Esophagus muscularis mucosa (tissue), 4 donors: Measurements from ENCODE around the gene ALKBH4. TPM values are rescaled to one million over a fixed set of nuclear protein-coding genes. Genes with fewer than 3 reads are reported as not detected.

Experiments used
- DNase-seq: peaks from one replicate; pipeline ENCODE4 v3.0.0-alpha.2; 2017; ENCODE audit errors: extremely low spot score
- H3K27ac ChIP-seq, 4 donors: fragments of 200-600 bp; sonication (generic); replicated peaks in 1 of 4; 1 replicate in 3 of 4; 2 replicates in 1 of 4; pipeline ENCODE4 v1.5.1; 2016 to 2019; ENCODE audit warnings: mild to moderate bottlenecking in 1 of 4
- H3K27me3 ChIP-seq, 4 donors: fragments of 200-600 bp; sonication (generic); one replicate each; pipeline versions ENCODE4 v1.5.1 to v1.6.0; 2016 to 2019
- H3K36me3 ChIP-seq, 4 donors: fragments of 200-600 bp; sonication (generic); one replicate each; pipeline ENCODE4 v1.5.1; 2016 to 2019
- H3K4me1 ChIP-seq, 4 donors: fragments of 200-600 bp; sonication (generic); one replicate each; pipeline ENCODE4 v1.5.1; 2016 to 2019
- H3K4me3 ChIP-seq, 4 donors: fragments of 200-600 bp; sonication (generic); 1 replicate in 2 of 4; 2 replicates in 2 of 4; pipeline ENCODE4 v1.5.1; 2016 to 2019; ENCODE audit warnings: mild to moderate bottlenecking in 4 of 4, moderate library complexity in 1 of 4
- H3K9me3 ChIP-seq, 4 donors: fragments of 200-600 bp; sonication (generic); 1 replicate in 3 of 4; 2 replicates in 1 of 4; pipeline ENCODE4 v1.5.1; 2016 to 2019
- CTCF ChIP-seq, 3 experiments: fragments of 200-600 bp in 2 of 3; fragments of 450-650 bp in 1 of 3; sonication (generic) in 2 of 3; IDR thresholded peaks; one replicate each; pipeline ENCODE4 v1.5.1; 2017 to 2019; ENCODE audit warnings: antibody characterized with exemption in 3 of 3, mild to moderate bottlenecking in 2 of 3, moderate library complexity in 1 of 3
- EP300 ChIP-seq: sonication (generic); formaldehyde crosslinking; IDR thresholded peaks from one replicate; pipeline ENCODE4 v1.6.1; 2017; ENCODE audit warnings: antibody characterized with exemption
- POLR2A ChIP-seq: fragments of 450-650 bp; IDR thresholded peaks from one replicate; pipeline ENCODE4 v1.6.1; 2017; ENCODE audit warnings: antibody characterized with exemption, moderate library complexity, mild to moderate bottlenecking, low read depth
- POLR2AphosphoS5 ChIP-seq, 2 donors: sonication (generic); formaldehyde crosslinking; IDR thresholded peaks; one replicate each; pipeline ENCODE4 v1.6.1; 2017; ENCODE audit warnings: antibody characterized with exemption in 2 of 2
- WGBS: methylation state at CpG from one replicate; pipeline ENCODE4 v1.1.5; 2018; 5-methylcytosine and 5-hydroxymethylcytosine counted together
- intact Hi-C: fragments of 100-400 bp; cut with DNase I; formaldehyde crosslinking; loops from one replicate; pipeline ENCODE4 v1.15.1; 2023
- total RNA-seq, 4 donors: library from RNA; depleted of rRNA; stranded (reverse); fragments of >200 nt; gene quantifications; one replicate each; pipeline versions ENCODE4 v1.1.0 to v1.2.1, GENCODE V29; 2016

Gene ALKBH4
- total RNA-seq, 4 donors from 2014 or later = 8.3 to 19.4 (median 16.0) TPM

- no peak for TF ChIP-seq EP300
- TF ChIP-seq CTCF (IDR thresholded peaks at IDR 0.05) = no peak
- no peak for TF ChIP-seq POLR2AphosphoS5 (IDR thresholded peaks at IDR 0.05)
- TF ChIP-seq POLR2A = no peak
- Histone ChIP-seq H3K27me3 (no peaks in the 10 kb centered on the region), H3K4me3 (no peak overlapping the region), H3K4me1 (peaks cover 0 to 13% (median 9%) of the 10 kb centered on the region in 4 donors), H3K9me3 (no peaks in the 10 kb centered on the region), H3K27ac (peak overlapping the region in 2 of 4 donors; percentile 7 to 58), H3K36me3 (peaks cover 14 to 58% (median 50%) of the 10 kb centered on the region in 4 donors)
- DNase-seq = no peak
- 90% methylated on average over 5 of the region's 5 CpGs for WGBS
- intact Hi-C loops = no loop called here
These were observed 37.7 kb downstream of the ALKBH4 start for GRCh38 chr7:102427019-102427405.

- Histone ChIP-seq H3K27me3 (no peaks in the 10 kb centered on the region), H3K4me1 (peaks cover 0 to 7% (median 4%) of the 10 kb centered on the region in 4 donors), H3K27ac (peak overlapping the region in 3 of 4 donors; percentile 7 to 58 (median 27)), H3K4me3 (no peak overlapping the region), H3K9me3 (no peaks in the 10 kb centered on the region), H3K36me3 (peaks cover 19 to 64% (median 55%) of the 10 kb centered on the region in 4 donors)
- no peak for TF ChIP-seq POLR2A
- WGBS = 77% methylated on average over 16 of the region's 16 CpGs
- intact Hi-C loops = no loop called here
- no peak for DNase-seq
These were observed 38.2 kb downstream of the ALKBH4 start for GRCh38 chr7:102426268-102427018.

- WGBS = 53% methylated on average over 21 of the region's 25 CpGs
- no peak for DNase-seq
These were observed 38.9 kb downstream of the ALKBH4 start for GRCh38 chr7:102425639-102426267.

GRCh38 chr7:102424787-102425218 lies 39.9 kb downstream of the ALKBH4 start:
- Histone ChIP-seq H3K27ac (no peak overlapping the region), H3K4me1 (peaks cover 0 to 7% (median 0%) of the 10 kb centered on the region in 4 donors), H3K9me3 (no peaks in the 10 kb centered on the region), H3K36me3 (peaks cover 29 to 79% (median 71%) of the 10 kb centered on the region in 4 donors), H3K4me3 (no peak overlapping the region), H3K27me3 (no peaks in the 10 kb centered on the region)
- 94% methylated on average over 9 of the region's 13 CpGs for WGBS
- no peak for DNase-seq
- TF ChIP-seq POLR2A = no peak
- TF ChIP-seq EP300 = no peak
- no peak for TF ChIP-seq CTCF (IDR thresholded peaks at IDR 0.05)
- no peak for TF ChIP-seq POLR2AphosphoS5 (IDR thresholded peaks at IDR 0.05)
- intact Hi-C loops = no loop called here

More at GRCh38 chr7:102425639-102426267, 38.9 kb downstream of the ALKBH4 start:
- Histone ChIP-seq H3K27me3 (no peaks in the 10 kb centered on the region), H3K4me3 (peak overlapping the region in 1 of 4 donors; percentile 14), H3K9me3 (no peaks in the 10 kb centered on the region), H3K4me1 (peaks cover 0 to 7% (median 0%) of the 10 kb centered on the region in 4 donors), H3K36me3 (peaks cover 26 to 71% (median 62%) of the 10 kb centered on the region in 4 donors), H3K27ac (peak overlapping the region in 3 of 4 donors; percentile 7 to 58 (median 27))
- TF ChIP-seq EP300 = no peak
- no peak for TF ChIP-seq POLR2A
- no peak for TF ChIP-seq POLR2AphosphoS5 (IDR thresholded peaks at IDR 0.05)
- no peak for TF ChIP-seq CTCF (IDR thresholded peaks at IDR 0.05)
- intact Hi-C loops = no loop called here

- intact Hi-C loops = no loop called here
- WGBS = 65% methylated on average over 4 of the region's 12 CpGs
- no peak overlapping the region for H3K27ac ChIP-seq
These were observed 40.5 kb downstream of the ALKBH4 start for GRCh38 chr7:102424129-102424551.

More at GRCh38 chr7:102424129-102424551, 40.5 kb downstream of the ALKBH4 start:
- Histone ChIP-seq H3K36me3 (peaks cover 29 to 85% (median 75%) of the 10 kb centered on the region in 4 donors), H3K27me3 (no peaks in the 10 kb centered on the region), H3K9me3 (no peaks in the 10 kb centered on the region), H3K4me3 (no peak overlapping the region), H3K4me1 (peaks cover 0 to 7% (median 0%) of the 10 kb centered on the region in 4 donors)
- no peak for DNase-seq
- TF ChIP-seq EP300 = no peak
- TF ChIP-seq POLR2A = no peak
- TF ChIP-seq CTCF (IDR thresholded peaks at IDR 0.05) = no peak
- no peak for TF ChIP-seq POLR2AphosphoS5 (IDR thresholded peaks at IDR 0.05)
